ENCODE results near the gene BCL11B. TPM values are rescaled to one million over a fixed set of nuclear protein-coding genes. Genes with fewer than 3 reads are reported as not detected.

Gene BCL11B
- total and polyA plus RNA-seq, 2 donors from 2014 or later, result 0.13 to 3.3 TPM

DNA sequence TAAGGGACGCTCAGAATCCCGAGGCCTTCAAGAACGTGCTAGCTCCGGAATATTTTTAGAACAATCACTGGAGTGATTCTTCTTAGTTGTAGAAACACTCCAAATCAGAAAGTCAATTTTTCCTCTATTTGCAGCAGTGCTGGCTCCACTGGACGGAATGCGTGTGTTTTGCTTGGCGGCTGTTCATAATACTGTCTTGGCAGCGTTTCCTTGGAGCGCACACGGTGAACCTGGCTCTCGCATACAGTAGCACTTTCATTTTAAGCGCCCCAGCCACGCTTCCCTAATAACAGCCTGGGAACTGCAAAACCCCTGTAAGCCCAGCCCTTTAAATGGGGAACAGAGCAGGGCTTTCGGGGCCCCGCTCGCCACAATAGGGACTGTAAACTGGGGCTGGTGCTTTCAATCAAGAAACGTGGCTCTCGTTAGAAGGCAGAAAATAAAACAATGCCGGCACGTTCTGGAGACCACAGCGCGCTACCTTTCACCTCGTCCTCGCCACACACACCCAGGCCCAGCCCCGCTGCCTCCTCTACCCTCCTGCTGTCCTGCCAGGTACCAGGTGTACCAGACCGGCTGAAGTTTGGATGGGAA is 79.9 kb downstream of the BCL11B start:
- peaks cover 0 to 9% (median 8%) of the 10 kb centered on the region in 3 donors for H3K4me1 ChIP-seq (ENCODE audit: control insufficient read depth in 2 of 3, insufficient read depth in 2 of 3, low read depth in 1 of 3, low read length in 3 of 3)
- peak overlapping the region; percentile 33 to 59 (median 45) for H3K4me3 ChIP-seq (ENCODE audit: low read length in 3 of 3)
- no peaks in the 10 kb centered on the region for H3K27me3 ChIP-seq (ENCODE audit: control insufficient read depth, insufficient read depth, low read length)
- intact Hi-C loops (cut with DNase I), result no loop called here
- H3K9me3 ChIP-seq (ENCODE audit: control insufficient read depth in 2 of 3, insufficient read depth in 1 of 3, low read length in 3 of 3), result no peaks in the 10 kb centered on the region
- TF ChIP-seq, protein P1, sequence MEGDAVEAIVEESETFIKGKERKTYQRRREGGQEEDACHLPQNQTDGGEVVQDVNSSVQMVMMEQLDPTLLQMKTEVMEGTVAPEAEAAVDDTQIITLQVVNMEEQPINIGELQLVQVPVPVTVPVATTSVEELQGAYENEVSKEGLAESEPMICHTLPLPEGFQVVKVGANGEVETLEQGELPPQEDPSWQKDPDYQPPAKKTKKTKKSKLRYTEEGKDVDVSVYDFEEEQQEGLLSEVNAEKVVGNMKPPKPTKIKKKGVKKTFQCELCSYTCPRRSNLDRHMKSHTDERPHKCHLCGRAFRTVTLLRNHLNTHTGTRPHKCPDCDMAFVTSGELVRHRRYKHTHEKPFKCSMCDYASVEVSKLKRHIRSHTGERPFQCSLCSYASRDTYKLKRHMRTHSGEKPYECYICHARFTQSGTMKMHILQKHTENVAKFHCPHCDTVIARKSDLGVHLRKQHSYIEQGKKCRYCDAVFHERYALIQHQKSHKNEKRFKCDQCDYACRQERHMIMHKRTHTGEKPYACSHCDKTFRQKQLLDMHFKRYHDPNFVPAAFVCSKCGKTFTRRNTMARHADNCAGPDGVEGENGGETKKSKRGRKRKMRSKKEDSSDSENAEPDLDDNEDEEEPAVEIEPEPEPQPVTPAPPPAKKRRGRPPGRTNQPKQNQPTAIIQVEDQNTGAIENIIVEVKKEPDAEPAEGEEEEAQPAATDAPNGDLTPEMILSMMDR (IDR thresholded peaks at IDR 0.05; ENCODE audit: borderline replicate concordance, extremely low read depth, insufficient read depth), result no peak
- peak in 4 of 5 donors; percentile 70 to 90 (median 76) for DNase-seq
- no peaks in the 10 kb centered on the region for H3K36me3 ChIP-seq (ENCODE audit: control insufficient read depth in 2 of 3, insufficient read depth in 3 of 3, low read length in 3 of 3)
- FAIRE-seq, result peak; percentile 8
- no peak overlapping the region for H3K27ac ChIP-seq (ENCODE audit: low read depth in 2 of 2, low read length in 2 of 2)
- peak overlapping the region in 1 of 3 donors; percentile 4 for H3K9ac ChIP-seq (ENCODE audit: low read length in 3 of 3)

DNA sequence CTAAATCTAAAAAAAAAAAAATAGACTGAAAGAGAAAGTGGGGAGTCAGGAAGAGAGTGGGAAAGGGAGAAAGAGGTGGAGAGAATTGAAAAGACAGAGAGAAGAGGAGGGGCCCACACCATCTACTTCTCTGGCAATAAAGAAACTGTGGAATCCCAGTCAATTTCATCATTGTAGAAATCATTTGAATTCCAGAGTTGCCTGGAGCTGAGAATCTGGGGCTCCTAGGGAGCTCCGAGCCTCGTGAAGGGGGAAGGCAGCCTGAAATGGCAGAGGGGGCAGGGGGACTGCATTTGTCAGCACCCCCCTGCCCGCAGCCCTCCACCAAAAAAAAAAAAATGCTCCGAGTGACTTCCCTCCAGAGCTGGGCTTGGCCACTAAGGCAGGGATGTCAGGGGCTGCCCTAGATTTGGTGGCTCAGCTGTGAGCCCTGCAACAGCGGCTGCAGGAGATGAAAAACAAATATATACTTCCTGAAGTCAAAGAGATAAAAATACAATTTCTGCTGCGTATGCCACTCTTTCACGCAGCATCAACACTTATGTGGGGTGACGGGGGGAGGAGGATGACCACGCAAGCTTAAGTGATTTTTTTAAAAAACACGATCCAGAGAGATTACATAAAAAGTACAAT is 80.5 kb downstream of the BCL11B start:
- no peak for FAIRE-seq
- intact Hi-C loops (cut with DNase I), result no loop called here
- H3K27me3 ChIP-seq (ENCODE audit: control insufficient read depth, insufficient read depth, low read length), result no peaks in the 10 kb centered on the region
- H3K9ac ChIP-seq (ENCODE audit: low read length in 3 of 3), result peak overlapping the region in 1 of 3 donors; percentile 4
- no peak overlapping the region for H3K27ac ChIP-seq (ENCODE audit: low read depth in 2 of 2, low read length in 2 of 2)
- H3K4me3 ChIP-seq (ENCODE audit: low read length in 3 of 3), result peak overlapping the region; percentile 33 to 59 (median 45)
- H3K9me3 ChIP-seq (ENCODE audit: control insufficient read depth in 2 of 3, insufficient read depth in 1 of 3, low read length in 3 of 3), result no peaks in the 10 kb centered on the region
- peaks cover 0 to 9% (median 8%) of the 10 kb centered on the region in 3 donors for H3K4me1 ChIP-seq (ENCODE audit: control insufficient read depth in 2 of 3, insufficient read depth in 2 of 3, low read depth in 1 of 3, low read length in 3 of 3)
- DNase-seq, result no peak
- TF ChIP-seq, protein P1 (IDR thresholded peaks at IDR 0.05; ENCODE audit: borderline replicate concordance, extremely low read depth, insufficient read depth), result no peak
- H3K36me3 ChIP-seq (ENCODE audit: control insufficient read depth in 2 of 3, insufficient read depth in 3 of 3, low read length in 3 of 3), result no peaks in the 10 kb centered on the region

DNA sequence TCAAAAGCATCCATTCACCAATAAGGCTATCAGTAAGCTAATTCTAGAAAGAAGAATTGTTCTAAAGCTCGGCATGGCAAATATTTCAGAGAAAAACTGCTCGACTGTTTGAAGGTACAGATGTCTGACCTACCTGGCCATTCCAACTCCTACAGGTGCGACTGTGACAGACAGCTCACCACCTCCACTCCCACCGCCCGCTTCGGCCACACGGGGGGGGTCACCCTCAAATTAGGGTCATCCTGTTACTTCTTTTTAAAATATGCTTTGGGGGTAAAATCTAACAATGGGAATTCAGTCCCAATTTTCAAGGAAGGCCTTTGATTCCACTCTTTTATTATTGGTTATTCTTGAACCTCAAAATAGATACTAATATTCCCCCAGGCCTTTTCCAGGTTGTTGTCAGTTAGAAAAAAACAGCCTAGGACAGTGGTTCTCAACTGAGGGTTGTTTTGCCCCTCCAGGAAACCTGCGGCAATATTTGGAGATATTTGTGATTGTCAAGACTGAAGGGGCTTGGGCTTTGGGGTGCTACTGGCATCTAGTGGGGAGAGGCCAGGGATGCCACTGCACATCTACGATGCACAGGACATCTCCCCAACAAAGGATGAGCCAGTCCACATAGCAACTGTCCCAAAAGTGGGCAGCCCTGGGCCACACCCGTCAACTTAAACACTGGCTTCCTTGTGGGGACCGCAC is 81.2 kb downstream of the BCL11B start:
- H3K36me3 ChIP-seq (ENCODE audit: control insufficient read depth in 2 of 3, insufficient read depth in 3 of 3, low read length in 3 of 3), result no peaks in the 10 kb centered on the region
- no peak overlapping the region for H3K27ac ChIP-seq (ENCODE audit: low read depth in 2 of 2, low read length in 2 of 2)
- DNase-seq (no peak), FAIRE-seq (no peak)
- H3K4me3 ChIP-seq (ENCODE audit: low read length in 3 of 3), result no peak overlapping the region
- H3K9ac ChIP-seq (ENCODE audit: low read length in 3 of 3), result no peak overlapping the region
- peaks cover 0 to 7% (median 5%) of the 10 kb centered on the region in 3 donors for H3K4me1 ChIP-seq (ENCODE audit: control insufficient read depth in 2 of 3, insufficient read depth in 2 of 3, low read depth in 1 of 3, low read length in 3 of 3)
- no peaks in the 10 kb centered on the region for H3K9me3 ChIP-seq (ENCODE audit: control insufficient read depth in 2 of 3, insufficient read depth in 1 of 3, low read length in 3 of 3)
- TF ChIP-seq, protein P1 (IDR thresholded peaks at IDR 0.05; ENCODE audit: borderline replicate concordance, extremely low read depth, insufficient read depth), result no peak
- H3K27me3 ChIP-seq (ENCODE audit: control insufficient read depth, insufficient read depth, low read length), result no peaks in the 10 kb centered on the region
- intact Hi-C loops (cut with DNase I), result no loop called here
